ENCODE results near the gene TUBGCP3.

The TUBGCP3 gene

DNA sequence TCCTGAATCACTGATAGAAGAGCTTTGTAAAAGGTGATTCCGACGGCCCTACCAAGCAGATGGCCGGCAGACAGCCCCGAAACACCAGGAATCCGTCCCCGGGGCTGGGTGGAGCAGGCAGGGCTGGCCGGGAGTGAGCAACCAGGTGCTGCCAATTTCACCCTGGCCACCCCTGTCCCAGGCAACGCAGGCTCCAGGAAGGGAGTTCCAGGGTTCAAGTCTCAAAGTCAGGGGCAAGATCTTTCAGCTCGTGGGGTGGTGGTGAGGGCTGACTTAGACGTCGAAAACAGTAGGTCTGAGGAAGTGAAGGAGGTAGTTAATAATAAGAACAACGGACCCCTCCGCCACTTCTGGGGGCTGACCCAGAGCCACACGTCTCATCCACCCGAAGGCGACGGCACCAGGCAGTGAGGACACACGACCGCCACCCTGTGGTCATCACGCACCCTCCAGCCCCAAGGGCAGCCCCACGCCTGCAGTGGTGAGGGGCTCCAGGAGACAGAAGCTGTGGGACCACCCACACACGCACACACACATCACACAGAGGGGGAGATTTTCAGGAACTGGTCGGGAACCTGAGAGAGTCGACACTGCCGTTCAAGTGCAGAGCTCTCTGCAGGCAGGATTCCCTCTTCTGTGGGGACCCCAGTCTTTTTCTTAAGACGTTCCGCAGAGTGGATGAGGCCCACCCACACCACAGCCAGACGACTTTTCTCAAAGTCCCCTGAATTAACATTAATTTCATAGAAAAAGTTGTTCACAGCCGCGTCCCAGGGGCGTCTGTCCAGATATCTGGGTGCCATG is 144.6 kb downstream of the TUBGCP3 start:
- H3K36me3 ChIP-seq, result no peaks in the 10 kb centered on the region
- TF ChIP-seq, protein P1, sequence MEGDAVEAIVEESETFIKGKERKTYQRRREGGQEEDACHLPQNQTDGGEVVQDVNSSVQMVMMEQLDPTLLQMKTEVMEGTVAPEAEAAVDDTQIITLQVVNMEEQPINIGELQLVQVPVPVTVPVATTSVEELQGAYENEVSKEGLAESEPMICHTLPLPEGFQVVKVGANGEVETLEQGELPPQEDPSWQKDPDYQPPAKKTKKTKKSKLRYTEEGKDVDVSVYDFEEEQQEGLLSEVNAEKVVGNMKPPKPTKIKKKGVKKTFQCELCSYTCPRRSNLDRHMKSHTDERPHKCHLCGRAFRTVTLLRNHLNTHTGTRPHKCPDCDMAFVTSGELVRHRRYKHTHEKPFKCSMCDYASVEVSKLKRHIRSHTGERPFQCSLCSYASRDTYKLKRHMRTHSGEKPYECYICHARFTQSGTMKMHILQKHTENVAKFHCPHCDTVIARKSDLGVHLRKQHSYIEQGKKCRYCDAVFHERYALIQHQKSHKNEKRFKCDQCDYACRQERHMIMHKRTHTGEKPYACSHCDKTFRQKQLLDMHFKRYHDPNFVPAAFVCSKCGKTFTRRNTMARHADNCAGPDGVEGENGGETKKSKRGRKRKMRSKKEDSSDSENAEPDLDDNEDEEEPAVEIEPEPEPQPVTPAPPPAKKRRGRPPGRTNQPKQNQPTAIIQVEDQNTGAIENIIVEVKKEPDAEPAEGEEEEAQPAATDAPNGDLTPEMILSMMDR (IDR thresholded peaks at IDR 0.05; ENCODE audit: low read depth, low read length), result peak; percentile 47
- no peaks in the 10 kb centered on the region for H3K9me3 ChIP-seq
- no peak overlapping the region for H3K4me3 ChIP-seq (ENCODE audit: low read depth, low read length)
- H3K27me3 ChIP-seq, result peaks cover 84% of the 10 kb centered on the region
- DNase-seq, result no peak
- no peaks in the 10 kb centered on the region for H3K4me1 ChIP-seq

DNA sequence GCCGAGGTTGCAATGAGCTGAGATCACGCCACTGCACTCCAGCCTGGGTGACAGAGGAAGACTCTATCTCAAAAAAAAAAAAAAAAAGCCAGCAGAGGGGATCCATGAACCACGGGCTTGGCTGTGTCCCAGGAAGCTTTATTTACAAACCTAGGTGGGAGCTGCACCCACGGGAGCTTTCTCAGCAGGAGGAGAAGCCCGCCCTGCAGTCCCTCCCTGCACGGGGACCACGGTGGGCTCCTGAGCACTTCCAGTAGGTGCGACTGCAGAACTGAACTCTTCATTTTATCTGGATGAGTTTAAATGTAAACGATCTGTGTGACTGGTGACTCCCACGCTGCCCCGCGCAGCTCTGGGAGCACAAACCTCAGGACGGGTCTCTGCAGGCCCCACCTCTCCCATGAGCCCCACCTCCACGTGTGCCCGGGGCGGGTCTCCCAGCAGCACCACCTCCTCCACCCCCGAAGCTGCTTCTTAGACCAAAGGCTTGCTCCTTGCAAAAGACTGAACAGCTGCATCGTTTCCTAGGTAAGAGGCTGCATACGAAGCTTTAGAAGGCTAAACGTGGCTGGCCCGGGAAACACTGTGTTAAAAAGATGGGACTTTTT is 145.4 kb downstream of the TUBGCP3 start:
- Histone ChIP-seq H3K4me1 (no peaks in the 10 kb centered on the region), H3K4me3 (ENCODE audit: low read depth, low read length) (no peak overlapping the region), H3K9me3 (no peaks in the 10 kb centered on the region), H3K27me3 (peaks cover 87% of the 10 kb centered on the region), H3K36me3 (no peaks in the 10 kb centered on the region)
- no peak for DNase-seq
- TF ChIP-seq, protein P1 (IDR thresholded peaks at IDR 0.05; ENCODE audit: low read depth, low read length), result no peak

DNA sequence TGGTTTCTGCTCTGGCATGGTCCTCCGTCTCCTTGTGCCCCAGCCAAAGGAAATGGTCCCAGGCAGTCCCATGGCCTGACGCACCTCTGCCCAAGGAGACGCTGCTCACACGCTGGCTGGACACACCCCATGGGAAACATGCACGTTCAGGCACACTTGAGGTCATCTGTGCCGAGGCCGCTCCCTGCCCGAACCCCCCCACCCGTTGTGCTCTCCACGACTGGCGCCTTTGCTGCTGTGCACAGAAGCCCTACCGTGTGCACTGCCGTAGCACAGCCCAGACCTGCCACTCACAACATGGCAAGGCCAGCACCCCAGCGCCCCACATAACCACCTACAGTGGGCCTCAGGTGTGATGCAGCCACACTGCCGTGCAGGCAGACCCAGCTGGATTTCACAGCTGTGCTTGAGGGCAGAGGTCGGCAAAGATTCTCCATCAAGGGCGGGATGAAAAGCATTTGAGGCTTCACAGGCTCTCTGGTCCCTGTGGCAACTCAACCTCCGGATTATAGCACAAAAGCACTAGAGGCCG is 146.1 kb downstream of the TUBGCP3 start:
- H3K4me3 ChIP-seq (ENCODE audit: low read depth, low read length), result no peak overlapping the region
- no peak for DNase-seq
- H3K4me1 ChIP-seq, result no peaks in the 10 kb centered on the region
- H3K27me3 ChIP-seq, result peaks cover 80% of the 10 kb centered on the region
- no peaks in the 10 kb centered on the region for H3K36me3 ChIP-seq
- TF ChIP-seq, protein P1 (IDR thresholded peaks at IDR 0.05; ENCODE audit: low read depth, low read length), result no peak
- no peaks in the 10 kb centered on the region for H3K9me3 ChIP-seq

DNA sequence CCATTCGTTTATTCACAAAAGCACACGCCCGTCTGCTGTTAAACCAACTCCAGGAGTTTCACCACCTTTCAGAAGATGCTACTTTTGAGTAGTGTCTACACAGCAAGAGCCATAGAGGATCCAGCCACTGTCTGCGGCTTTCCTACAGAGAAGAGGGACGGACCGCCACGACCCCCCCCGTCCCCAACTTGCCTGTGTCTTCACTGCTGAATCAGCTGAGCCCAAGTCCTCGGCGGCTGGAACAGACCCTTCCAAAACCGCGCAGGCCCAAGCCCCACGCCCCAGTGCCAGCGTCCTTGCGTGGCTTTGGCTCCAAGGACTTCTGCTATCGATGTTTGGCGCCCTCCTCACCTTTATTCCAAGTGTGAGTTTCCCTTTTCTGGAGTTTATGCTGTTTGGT is 146.7 kb downstream of the TUBGCP3 start:
- TF ChIP-seq, protein P1 (IDR thresholded peaks at IDR 0.05; ENCODE audit: low read depth, low read length), result no peak
- H3K4me3 ChIP-seq (ENCODE audit: low read depth, low read length), result no peak overlapping the region
- no peaks in the 10 kb centered on the region for H3K4me1 ChIP-seq
- H3K27me3 ChIP-seq, result peaks cover 74% of the 10 kb centered on the region
- no peaks in the 10 kb centered on the region for H3K9me3 ChIP-seq
- no peaks in the 10 kb centered on the region for H3K36me3 ChIP-seq
- no peak for DNase-seq

- no peaks in the 10 kb centered on the region for H3K9me3 ChIP-seq
- TF ChIP-seq, protein P1 (IDR thresholded peaks at IDR 0.05; ENCODE audit: low read depth, low read length), result no peak
- H3K4me1 ChIP-seq, result no peaks in the 10 kb centered on the region
- H3K36me3 ChIP-seq, result no peaks in the 10 kb centered on the region
- no peak overlapping the region for H3K4me3 ChIP-seq (ENCODE audit: low read depth, low read length)
- DNase-seq, result no peak
- H3K27me3 ChIP-seq, result peaks cover 47% of the 10 kb centered on the region
Observed at GRCh38 chr13:112438515-112438914, 149.4 kb downstream of the TUBGCP3 start.

GRCh38 chr13:112438094-112438493 is 149.9 kb downstream of the TUBGCP3 start:
- Histone ChIP-seq H3K27me3 (peaks cover 43% of the 10 kb centered on the region), H3K9me3 (no peaks in the 10 kb centered on the region), H3K4me1 (no peaks in the 10 kb centered on the region), H3K36me3 (no peaks in the 10 kb centered on the region), H3K4me3 (ENCODE audit: low read depth, low read length) (no peak overlapping the region)
- no peak for DNase-seq
- TF ChIP-seq, protein P1 (IDR thresholded peaks at IDR 0.05; ENCODE audit: low read depth, low read length), result no peak

All from BE2C (cell line).